ENCODE measurements around the gene PTK6. TPM values are rescaled to one million over a fixed set of nuclear protein-coding genes. Genes with fewer than 3 reads are reported as not detected.

The PTK6 gene
- total RNA-seq, 1 experiment from 2014 or later, result 6.7 TPM

GRCh38 chr20:63574156-63574828 is 37.1 kb upstream of the PTK6 start, which contains the start of gene HELZ2 (continued):
- TF ChIP-seq FOSL1 (IDR thresholded peaks at IDR 0.05; ENCODE audit: low read depth) (no peak), CBX3 (IDR thresholded peaks at IDR 0.05; ENCODE audit: low read depth) (no peak), CEBPB (IDR thresholded peaks at IDR 0.05; ENCODE audit: low read depth) (no peak), ZFX (IDR thresholded peaks at IDR 0.05) (no peak), EZH2phosphoT487 (IDR thresholded peaks at IDR 0.05; ENCODE audit: borderline replicate concordance) (no peak)

DNA sequence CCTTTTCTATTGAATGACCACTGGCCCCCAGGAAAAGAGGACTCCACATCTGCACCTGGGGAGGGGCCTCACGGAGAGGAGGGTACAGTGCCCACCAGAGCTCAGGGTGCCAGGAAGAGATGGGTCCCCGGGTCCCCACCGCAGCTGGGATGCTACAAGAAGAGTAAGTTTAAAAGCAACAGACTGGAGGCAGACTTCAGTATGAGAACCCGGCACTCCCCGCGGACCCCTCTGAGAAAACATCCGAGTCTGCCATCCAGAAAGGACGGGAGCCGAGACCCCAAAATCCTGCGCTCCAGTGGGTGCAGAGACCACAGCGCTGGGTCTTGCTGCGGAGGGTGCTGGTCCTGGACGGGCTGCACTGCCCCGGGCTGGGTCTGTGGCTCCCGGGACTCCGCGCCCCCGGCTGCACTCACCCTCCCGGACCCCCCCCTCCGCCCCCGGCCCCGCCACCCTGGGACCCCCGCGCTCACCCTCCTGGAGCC is 36.5 kb upstream of the PTK6 start:
- ChIA-PET RAD21 (ENCODE audit: low non-redundant PET in 1 of 2, low total read pairs in 2 of 2, uncharacterized antibody in 2 of 2, unreplicated experiment in 2 of 2) (interaction anchor here in 1 of 2 experiments (0.6 kb wide), 2 partner anchors 8 to 69 kb away, joined by 3 read pairs; no protein-coding TSS in a partner anchor), POLR2A (interaction anchor here (0.6 to 1.6 kb wide), 11 partner anchors 8 to 268 kb away, joined by 3 to 8 read pairs (median 3); partner anchors contain the start of genes GMEB2 and RTEL1)
- H3K4me1 ChIP-seq (ENCODE audit: control insufficient read depth in 1 of 2, insufficient read depth in 2 of 2, low read length in 2 of 2), result peaks cover 12 to 27% of the 10 kb centered on the region in 2 experiments
- TF ChIP-seq CEBPB (IDR thresholded peaks at IDR 0.05; ENCODE audit: low read depth) (no peak), MAX (IDR thresholded peaks at IDR 0.05) (no peak), YY1 (IDR thresholded peaks at IDR 0.05; ENCODE audit: extremely low read depth, insufficient replicate concordance, low read depth, low read length) (no peak), SRF (IDR thresholded peaks at IDR 0.05; ENCODE audit: low read depth) (no peak), SIN3A (IDR thresholded peaks at IDR 0.05; ENCODE audit: low read depth) (no peak), ZNF274 (IDR thresholded peaks at IDR 0.05; ENCODE audit: low read depth, low read length) (no peak), POLR2A (IDR thresholded peaks at IDR 0.05; ENCODE audit: borderline replicate concordance, extremely low read depth, insufficient read depth, insufficient read length) (no peak), RAD21 (IDR thresholded peaks at IDR 0.05; ENCODE audit: low read depth) (no peak), POLR2AphosphoS5 (IDR thresholded peaks at IDR 0.05; ENCODE audit: low read depth, low read length) (no peak), REST (IDR thresholded peaks at IDR 0.05; ENCODE audit: low read depth) (no peak), EZH2 (IDR thresholded peaks at IDR 0.05) (no peak), CBX3 (IDR thresholded peaks at IDR 0.05; ENCODE audit: low read depth) (no peak), CTCF (IDR thresholded peaks at IDR 0.05 in 2 of 3, conservative IDR thresholded peaks at IDR 0.05 in 1 of 3; ENCODE audit: borderline replicate concordance in 1 of 3, insufficient read depth in 1 of 3, low read depth in 2 of 3, low read length in 2 of 3) (no peak), JUND (IDR thresholded peaks at IDR 0.05) (no peak)
- TF ChIP-seq, protein P1, sequence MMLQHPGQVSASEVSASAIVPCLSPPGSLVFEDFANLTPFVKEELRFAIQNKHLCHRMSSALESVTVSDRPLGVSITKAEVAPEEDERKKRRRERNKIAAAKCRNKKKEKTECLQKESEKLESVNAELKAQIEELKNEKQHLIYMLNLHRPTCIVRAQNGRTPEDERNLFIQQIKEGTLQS (IDR thresholded peaks at IDR 0.05), result no peak

More for the DNA sequence above, 36.5 kb upstream of the PTK6 start:
- Histone ChIP-seq H3K9ac (ENCODE audit: low read length) (peak overlapping the region; percentile 84), H3K9me3 (ENCODE audit: control insufficient read depth in 1 of 2, insufficient read depth in 1 of 2, low read depth in 1 of 2, low read length in 2 of 2) (no peaks in the 10 kb centered on the region), H4K20me1 (ENCODE audit: insufficient read depth) (no peaks in the 10 kb centered on the region), H3K9me2 (ENCODE audit: insufficient read depth) (no peaks in the 10 kb centered on the region), H2AFZ (ENCODE audit: low read depth, low read length, poor library complexity, severe bottlenecking) (no peak overlapping the region), H3K79me2 (ENCODE audit: insufficient read depth, low read length) (peaks cover 4% of the 10 kb centered on the region; the same call in 1 of the 2 replicates), H3K36me3 (ENCODE audit: control insufficient read depth in 1 of 2, insufficient read depth in 2 of 2, low read length in 2 of 2) (no peaks in the 10 kb centered on the region), H3K4me3 (replicated peaks in 1 of 2; ENCODE audit: low read depth in 1 of 2, low read length in 2 of 2) (peak overlapping the region; percentile 83 to 86), H3K4me2 (ENCODE audit: low read length) (peak overlapping the region; percentile 99), H3K27ac (ENCODE audit: low read depth, low read length) (peak overlapping the region; percentile 43; the same call in 1 of the 2 replicates), H3K27me3 (ENCODE audit: insufficient read depth, low read length) (no peaks in the 10 kb centered on the region)
- DNase-seq (ENCODE audit: low read depth, low spot score), result no peak
- BruUV-seq (replicated peaks), result TSS peak; percentile 65
- peak; percentile 41 for ATAC-seq
- intact Hi-C loops (cut with micrococcal nuclease), result loop anchor here (2.0 to 10.0 kb wide), 2 partner anchors 35 to 51 kb away; partner anchors contain the start of gene GMEB2
- CTCF ChIA-PET, result interaction anchor here (0.6 to 3.0 kb wide), 5 partner anchors 21 to 404 kb away, joined by 3 to 24 read pairs (median 3); partner anchors contain the start of genes ARFRP1, PTK6 and ZGPAT

Data from HCT116 (cell line).